ENCODE measurements around the gene TRIM17.

DNA sequence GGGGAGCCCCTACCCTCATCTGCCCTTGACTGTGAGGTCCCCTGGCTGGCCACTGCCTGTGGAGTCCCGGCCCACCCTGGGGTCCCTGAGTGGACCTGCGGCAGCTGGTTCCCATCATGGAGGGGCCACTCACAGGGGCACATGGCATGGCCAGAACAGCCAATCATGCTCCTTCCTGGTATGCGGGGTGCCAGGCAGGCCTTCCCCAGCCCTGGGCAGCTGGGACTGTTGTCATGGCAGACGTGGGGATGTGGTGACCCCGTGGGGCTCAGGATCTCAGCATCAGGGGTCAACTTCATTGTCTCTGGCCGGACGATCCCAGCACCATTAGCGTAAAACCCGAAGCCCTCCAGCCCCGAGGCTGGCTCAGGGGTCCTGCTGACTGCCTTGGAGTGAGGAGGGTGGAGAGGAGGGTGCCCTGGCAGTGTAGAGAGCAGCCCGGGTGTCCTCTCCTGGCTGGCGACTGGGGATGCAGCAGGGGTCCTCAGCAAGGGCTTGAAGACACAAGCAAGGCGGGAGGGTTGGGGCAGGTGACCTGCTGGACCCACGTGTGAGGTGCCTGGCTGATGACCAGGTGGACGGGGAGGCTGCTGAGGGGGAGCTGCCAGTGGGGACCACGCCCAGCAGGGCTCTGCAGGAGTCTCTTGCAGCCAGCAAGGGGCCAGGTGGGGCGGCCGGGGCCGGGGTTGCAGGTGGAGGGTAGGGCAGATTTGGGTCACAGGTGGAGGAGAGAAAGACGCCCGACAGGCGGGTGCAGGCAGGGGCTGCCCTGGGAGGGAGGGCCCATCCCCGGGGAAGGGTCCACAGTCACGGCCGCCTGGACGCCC, 55.1 kb downstream of the TRIM17 start:
- no peak for TF ChIP-seq POLR2AphosphoS5 (IDR thresholded peaks at IDR 0.05)
- TF ChIP-seq, protein P1, sequence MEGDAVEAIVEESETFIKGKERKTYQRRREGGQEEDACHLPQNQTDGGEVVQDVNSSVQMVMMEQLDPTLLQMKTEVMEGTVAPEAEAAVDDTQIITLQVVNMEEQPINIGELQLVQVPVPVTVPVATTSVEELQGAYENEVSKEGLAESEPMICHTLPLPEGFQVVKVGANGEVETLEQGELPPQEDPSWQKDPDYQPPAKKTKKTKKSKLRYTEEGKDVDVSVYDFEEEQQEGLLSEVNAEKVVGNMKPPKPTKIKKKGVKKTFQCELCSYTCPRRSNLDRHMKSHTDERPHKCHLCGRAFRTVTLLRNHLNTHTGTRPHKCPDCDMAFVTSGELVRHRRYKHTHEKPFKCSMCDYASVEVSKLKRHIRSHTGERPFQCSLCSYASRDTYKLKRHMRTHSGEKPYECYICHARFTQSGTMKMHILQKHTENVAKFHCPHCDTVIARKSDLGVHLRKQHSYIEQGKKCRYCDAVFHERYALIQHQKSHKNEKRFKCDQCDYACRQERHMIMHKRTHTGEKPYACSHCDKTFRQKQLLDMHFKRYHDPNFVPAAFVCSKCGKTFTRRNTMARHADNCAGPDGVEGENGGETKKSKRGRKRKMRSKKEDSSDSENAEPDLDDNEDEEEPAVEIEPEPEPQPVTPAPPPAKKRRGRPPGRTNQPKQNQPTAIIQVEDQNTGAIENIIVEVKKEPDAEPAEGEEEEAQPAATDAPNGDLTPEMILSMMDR (IDR thresholded peaks at IDR 0.05): no peak
- TF ChIP-seq POLR2A (IDR thresholded peaks at IDR 0.05): no peak

Data from breast epithelium (tissue), 3 donors.